NCI-H460 (cell line): ENCODE data around the gene VEGFA. TPM values are rescaled to one million over a fixed set of nuclear protein-coding genes. Genes with fewer than 3 reads are reported as not detected.
A peak's percentile ranks its signal among the peaks of the same experiment; 100 is the strongest.

Source experiments
- DNase-seq: peaks from one replicate; pipeline ENCODE4 v3.0.0-alpha.2; 2016; ENCODE audit warnings: low read depth; ENCODE audit errors: extremely low read depth
- total RNA-seq: library from RNA; depleted of rRNA; stranded (reverse); fragments of >200 nt; shearing (Covaris generic); gene quantifications from 2 replicates; pipeline ENCODE4 v1.2.3, GENCODE V29; 2014

The VEGFA gene
- total RNA-seq, 1 experiment from 2014 or later, result 85.5 TPM

DNA sequence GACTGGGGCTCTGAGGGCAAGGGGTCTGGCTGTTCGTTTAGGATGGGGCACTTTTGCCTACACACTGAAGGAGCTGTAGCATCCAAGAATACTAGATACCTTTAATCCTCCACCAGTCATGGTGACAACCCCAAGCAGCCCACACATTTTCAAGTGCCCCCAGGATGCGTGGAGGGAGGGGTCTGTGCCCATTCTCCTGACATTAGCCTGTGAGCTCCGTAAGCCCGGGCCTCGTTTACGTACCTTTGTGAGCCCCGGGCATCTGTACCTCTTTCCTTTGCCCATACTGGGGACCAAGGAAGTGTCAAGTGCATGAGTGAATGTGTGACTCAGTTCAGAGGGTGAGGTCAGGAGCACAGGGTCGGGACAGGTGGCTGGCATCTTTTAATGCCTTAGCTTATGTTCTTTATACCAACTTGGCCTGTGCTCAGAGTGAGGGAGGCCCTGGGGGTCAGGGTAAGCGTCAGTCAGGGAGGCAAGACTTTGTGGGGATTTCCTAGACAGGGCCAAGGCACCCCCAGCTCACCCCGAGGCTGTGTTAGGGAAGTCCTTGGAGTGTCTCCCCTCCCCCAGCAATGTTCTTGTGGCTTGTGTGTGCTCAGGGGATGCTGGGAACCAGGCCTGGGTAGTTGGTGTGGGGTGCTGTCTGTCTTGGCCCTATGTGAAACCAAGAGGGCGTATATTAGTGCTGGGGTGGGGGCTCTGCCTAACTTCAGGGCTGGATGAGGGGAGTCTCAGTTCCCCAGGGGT lies 12.9 kb downstream of the VEGFA start:
- DNase-seq, result no peak

DNA sequence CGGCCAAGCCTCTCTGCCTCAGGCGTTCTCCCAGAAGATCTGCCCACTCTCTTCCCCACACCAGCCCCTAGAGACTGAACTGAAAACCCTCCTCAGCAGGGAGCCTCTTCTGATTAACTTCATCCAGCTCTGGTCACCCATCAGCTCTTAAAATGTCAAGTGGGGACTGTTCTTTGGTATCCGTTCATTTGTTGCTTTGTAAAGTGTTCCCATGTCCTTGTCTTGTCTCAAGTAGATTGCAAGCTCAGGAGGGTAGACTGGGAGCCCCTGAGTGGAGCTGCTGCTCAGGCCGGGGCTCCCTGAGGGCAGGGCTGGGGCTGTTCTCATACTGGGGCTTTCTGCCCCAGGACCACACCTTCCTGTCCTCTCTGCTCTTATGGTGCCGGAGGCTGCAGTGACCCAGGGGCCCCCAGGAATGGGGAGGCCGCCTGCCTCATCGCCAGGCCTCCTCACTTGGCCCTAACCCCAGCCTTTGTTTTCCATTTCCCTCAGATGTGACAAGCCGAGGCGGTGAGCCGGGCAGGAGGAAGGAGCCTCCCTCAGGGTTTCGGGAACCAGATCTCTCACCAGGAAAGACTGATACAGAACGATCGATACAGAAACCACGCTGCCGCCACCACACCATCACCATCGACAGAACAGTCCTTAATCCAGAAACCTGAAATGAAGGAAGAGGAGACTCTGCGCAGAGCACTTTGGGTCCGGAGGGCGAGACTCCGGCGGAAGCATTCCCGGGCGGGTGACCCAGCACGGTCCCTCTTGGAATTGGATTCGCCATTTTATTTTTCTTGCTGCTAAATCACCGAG lies 14.2 kb downstream of the VEGFA start:
- no peak for DNase-seq

DNA sequence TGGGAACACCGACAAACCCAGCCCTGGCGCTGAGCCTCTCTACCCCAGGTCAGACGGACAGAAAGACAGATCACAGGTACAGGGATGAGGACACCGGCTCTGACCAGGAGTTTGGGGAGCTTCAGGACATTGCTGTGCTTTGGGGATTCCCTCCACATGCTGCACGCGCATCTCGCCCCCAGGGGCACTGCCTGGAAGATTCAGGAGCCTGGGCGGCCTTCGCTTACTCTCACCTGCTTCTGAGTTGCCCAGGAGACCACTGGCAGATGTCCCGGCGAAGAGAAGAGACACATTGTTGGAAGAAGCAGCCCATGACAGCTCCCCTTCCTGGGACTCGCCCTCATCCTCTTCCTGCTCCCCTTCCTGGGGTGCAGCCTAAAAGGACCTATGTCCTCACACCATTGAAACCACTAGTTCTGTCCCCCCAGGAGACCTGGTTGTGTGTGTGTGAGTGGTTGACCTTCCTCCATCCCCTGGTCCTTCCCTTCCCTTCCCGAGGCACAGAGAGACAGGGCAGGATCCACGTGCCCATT lies 15.3 kb downstream of the VEGFA start:
- DNase-seq, result no peak

DNA sequence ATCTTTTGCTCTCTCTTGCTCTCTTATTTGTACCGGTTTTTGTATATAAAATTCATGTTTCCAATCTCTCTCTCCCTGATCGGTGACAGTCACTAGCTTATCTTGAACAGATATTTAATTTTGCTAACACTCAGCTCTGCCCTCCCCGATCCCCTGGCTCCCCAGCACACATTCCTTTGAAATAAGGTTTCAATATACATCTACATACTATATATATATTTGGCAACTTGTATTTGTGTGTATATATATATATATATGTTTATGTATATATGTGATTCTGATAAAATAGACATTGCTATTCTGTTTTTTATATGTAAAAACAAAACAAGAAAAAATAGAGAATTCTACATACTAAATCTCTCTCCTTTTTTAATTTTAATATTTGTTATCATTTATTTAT lies 15.9 kb downstream of the VEGFA start:
- DNase-seq, result no peak

DNA sequence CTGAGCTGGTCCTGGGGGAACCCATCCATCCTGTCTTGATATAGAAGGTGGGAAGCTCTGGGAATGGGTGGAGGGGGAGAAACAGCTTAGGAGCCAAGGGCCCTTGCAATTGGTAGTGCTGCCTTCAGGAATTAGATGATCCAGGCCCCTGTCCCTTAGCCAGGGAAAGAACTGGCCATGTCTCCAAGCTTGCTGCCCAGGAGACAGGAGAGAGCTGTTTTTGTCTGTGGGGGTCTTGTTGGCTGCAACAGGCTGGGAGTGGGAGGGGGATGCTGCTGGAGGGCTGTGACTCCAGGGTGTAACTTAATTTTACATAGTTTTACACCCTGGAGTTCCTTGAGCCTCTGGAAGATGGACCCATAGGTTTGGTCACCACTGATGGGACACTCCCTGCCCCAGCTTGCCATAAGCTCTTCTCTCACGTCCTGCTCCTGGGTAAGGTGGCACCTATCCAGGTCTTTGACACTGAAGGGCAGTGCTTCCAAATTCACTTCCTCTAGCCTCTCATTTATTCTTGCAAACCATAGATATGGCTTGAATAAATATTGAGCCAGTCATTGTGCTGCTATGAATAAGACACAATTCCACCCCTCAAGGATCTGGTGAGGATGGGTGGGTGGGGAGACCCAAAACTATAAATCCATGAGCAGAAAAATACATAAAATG lies 16.8 kb downstream of the VEGFA start:
- DNase-seq, result no peak

DNA sequence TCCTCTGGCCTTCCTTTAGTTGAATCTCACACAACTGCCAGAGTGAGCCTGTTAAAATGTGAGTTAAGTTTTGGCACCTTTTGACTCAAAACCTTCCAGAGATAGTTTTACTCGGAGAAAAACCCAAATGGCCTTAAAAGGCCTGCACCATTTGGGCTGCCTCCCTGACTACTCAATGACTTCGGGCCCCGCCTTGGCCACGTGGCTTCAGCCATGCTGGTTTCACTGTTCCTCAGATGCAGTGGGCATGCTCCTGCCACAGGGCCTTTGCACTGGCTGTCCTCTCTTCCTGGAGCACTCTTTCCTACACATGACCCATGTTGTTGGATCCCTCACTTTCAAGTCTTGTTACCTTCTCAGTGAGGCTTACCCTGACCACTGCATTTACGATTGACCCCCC lies 18.3 kb downstream of the VEGFA start:
- no peak for DNase-seq

DNA sequence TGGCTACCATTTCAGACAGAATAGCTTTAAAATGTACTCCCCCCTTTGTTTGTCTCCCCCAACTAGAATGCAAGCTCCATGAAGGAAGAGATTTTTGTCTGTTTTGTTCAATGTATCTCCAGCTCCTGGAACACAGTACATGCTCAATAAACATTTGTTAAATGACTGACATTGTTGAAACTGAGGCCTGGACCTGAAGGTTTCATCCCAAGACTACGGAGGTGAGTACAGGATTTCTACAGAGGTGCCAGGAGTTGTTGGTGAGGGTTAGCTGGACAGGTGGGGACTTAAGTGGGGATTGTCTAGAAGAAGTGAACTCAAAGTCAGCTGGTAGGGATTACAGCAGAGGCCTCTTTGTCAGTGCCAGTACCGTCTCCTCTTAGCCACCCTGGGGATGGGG lies 19.4 kb downstream of the VEGFA start:
- no peak for DNase-seq

DNA sequence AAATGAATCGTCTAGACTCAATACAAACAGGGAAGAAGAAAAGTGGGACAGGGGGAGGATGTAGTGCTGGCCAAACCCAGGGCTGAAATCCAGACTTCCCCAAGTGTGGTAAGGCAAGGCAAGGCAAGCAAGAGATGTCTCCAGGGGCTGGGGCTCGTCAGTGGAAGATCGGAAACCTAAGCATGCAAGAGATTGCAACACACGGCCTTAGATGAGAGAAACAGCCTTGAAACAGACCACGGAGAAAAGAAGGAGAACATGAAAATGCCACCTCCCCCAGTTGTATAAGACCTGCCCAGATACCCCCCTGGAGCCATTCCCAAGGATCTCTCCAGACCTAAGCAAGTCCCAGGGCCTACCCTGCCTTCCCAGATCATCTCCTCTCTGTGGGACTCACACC lies 20.0 kb downstream of the VEGFA start:
- DNase-seq, result no peak

DNA sequence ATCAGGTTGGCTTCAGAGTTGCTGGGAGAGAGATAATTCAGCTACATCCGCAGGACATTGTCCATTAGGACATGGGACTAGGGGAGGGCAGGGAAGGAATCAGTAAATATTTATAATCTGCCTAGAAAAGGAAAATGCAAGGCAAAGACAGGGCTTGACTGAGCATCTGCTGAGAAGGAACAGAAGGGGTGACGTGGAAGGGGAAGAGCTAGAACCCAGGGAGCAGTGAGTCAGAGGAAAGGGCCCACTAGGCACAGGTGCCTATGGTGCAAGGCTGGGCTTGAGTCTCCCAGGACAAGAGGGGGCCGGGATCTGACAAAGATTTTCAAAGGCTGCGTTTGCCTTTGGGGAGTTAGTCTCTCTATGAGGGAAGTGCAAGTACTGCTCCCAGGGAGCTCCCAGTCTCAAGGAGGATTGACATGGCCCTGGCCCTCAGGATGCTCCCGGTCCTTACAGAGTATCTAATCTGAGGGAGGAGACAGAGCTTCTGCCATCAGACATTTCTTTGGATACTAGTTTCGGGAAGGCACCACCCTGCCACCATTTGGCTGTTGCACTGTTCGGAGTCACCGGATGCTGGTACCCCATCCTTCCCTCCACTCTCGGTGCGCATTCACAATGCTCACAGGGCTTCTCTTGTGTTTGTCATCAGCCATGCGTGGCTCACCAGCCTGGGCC lies 21.9 kb downstream of the VEGFA start:
- DNase-seq, result no peak

DNA sequence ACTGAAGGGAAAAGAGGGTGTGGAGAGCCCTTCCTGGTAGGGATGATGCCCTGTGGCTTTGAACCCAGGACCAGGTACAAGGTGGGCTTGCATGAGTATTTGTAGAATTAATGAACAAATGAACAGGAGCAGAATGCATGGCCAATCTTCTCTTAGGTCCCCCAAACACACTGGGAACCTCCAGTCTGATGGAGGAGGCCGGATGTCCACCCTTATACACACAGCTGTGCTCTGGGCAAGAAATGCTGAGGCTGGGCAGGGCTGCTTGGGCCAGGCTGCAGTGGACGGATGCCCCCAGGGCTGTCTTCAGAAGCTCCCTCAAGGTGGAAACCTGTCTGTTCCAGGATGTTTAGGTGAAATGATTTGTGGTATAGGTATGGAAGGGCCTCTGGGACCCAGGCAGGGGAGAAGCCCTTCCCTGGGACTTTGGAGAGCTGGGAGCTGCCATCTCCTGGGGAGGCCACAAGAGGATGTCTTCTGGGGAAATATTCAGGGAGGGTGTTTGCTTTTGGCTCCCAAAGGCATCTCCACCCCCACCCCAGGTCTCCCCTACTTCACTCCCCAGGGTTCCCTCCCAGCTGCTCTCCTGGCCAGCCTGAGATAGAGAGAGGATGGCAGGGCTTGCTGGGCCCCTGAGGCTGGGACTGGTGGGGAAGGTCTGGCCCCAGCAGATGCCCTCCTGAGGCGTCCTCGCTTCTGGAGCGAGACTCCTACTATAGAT lies 23.3 kb downstream of the VEGFA start:
- no peak for DNase-seq

DNA sequence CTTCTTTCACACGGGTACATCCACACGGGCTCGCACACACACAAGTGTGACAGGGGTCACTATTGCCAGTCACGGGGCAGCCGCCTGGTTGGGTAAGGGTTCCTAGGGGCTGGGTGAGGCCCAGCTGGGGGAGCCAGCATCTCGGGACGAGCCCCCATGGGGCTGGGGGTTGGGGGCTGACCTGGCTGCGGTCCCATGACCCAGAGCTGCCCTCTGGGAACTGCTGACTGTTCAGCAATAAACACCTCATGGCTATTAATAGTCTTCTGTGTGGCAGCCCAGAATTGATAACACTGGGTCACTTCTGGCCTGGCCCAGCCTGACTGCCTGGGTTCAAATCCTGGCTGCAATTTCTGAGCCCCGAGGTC lies 23.8 kb downstream of the VEGFA start:
- no peak for DNase-seq

DNA sequence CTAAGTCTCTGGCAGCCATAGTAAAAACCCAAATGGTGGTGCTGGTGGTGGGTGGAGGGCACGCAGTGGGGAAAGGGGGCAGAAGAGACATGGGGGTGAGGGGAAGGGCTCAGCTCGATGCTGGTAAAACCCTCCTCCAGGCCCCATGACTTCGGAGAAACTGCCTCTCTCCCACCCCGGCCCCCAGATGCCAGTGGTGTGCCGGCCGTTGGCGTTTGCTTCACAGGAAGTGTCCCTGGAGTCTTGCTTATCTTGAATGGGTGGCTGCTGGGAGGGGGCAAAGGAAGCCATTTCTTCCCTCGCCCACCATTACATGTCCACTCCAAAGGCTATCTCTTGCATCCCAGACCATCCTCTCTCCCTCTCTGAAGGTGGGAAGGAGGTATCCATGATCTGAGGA lies 25.4 kb downstream of the VEGFA start:
- no peak for DNase-seq

DNA sequence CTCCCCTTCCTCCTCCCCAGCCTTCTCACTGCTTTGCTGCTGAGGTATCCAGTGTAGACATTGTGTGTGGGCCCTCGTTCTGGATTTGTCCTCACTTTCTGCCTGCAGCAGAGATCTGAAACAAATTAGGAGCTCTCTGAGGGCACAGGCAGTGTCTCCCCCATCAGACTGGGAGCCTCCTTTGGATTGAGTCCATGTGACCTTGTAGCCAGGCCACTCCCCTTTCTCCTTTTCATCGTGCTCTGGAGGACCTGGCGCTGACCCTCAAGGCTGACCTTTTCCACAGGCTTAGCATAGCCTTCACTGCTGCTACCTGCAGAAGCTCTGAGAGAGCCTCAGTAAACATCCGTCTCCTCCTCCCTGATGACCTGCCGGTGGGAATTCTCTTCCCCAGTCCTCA lies 26.2 kb downstream of the VEGFA start:
- DNase-seq, result no peak

DNA sequence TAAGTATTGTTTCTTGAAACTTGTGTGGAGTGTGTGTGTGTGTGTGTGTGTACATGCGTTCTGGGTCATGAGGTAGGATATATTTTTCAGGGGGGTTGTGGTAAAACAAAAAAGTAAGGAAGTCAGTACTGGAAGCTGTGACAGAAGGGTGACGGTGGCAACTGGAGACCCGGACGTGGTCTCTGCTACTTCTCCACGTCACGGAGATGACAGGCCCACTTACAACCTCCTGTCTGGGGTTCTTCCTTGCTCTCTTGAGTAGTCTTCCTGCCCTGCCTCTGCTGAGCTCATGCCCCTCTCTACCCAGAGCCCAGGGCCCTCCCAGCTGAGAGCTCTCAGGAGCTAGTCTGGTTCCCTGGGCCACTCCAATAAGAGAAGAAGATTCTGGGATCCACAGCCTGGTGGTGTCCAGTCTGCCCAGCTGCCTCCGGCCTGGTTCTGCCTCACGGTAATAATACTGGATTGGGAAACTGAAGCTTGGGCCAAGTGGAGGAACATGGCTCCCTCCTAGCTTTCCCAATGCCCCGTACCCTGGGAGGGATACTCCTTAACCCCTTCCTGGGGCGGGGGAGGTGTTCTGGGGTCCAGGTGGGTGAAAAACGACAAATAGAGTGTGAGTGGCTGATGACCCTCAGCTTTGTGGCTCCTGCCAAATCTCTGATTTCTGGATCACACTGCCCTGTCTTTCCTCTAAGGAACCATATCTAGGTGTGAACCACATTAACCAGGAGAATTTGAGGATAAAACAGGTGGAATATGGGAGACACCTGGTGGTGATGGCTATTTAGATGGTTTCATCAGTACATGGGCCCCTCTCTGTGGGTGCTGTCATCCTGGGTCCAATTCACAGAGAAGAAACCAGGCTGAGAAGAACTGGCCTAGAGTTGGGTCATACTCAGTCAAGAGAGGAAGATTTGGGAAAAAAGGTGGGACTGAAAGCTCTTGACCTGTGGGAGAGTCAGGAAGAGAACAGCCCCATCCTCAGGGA lies 27.2 kb downstream of the VEGFA start:
- no peak for DNase-seq

DNA sequence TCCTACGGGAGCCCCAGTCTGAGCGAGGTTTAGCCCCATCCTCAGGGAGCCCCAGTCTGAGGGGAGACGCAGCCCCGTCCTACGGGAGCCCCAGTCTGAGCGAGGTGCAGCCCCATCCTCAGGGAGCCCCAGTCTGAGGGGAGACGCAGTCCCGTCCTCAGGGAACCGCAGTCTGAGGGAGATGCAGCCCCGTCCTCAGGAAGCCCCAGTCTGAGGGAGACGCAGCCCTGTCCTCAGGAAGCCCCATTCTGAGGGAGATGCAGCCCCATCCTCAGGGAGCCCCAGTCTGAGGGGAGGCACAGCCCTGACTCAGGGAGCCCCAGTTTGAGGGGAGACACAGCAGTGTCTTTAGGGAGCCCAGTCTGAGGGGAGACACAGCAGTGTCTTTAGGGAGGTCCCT lies 27.9 kb downstream of the VEGFA start:
- DNase-seq, result no peak

DNA sequence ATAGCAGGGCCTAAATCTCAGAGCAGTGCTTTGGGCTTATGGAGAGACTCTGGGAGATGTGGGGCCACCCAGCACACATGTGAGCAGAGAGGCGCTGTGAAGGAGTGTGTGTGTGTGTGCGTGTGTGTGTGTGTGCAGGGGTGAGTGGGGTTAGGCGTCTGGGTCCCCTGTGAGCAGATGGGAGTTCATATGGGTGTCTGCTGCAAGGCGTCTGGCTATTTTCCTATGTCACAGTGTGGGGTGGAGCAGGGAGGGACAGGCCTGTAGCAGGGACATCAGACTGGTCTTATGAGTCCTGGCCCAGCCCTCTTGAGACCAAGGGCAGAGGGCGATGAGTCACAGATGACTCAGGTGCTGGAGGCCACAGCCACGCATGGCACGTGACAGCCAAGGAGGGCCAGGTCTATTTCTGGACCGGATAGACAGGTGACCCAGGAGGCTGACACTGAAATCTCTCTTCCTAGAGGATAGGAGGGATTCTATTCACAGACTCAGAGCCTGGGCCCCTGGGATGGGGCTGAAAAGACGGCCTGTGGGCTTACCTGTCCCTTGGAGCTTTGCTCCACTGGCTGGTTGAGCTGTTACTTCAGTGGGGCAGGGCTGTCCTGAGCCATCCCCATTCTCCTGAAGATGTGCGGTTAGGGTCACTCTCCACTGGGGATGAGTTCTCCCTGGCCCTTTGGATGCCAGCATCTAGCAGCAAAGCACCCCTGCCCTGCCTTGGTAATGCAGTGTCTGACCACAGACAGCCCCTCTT lies 28.9 kb downstream of the VEGFA start:
- DNase-seq, result peak; percentile 58

DNA sequence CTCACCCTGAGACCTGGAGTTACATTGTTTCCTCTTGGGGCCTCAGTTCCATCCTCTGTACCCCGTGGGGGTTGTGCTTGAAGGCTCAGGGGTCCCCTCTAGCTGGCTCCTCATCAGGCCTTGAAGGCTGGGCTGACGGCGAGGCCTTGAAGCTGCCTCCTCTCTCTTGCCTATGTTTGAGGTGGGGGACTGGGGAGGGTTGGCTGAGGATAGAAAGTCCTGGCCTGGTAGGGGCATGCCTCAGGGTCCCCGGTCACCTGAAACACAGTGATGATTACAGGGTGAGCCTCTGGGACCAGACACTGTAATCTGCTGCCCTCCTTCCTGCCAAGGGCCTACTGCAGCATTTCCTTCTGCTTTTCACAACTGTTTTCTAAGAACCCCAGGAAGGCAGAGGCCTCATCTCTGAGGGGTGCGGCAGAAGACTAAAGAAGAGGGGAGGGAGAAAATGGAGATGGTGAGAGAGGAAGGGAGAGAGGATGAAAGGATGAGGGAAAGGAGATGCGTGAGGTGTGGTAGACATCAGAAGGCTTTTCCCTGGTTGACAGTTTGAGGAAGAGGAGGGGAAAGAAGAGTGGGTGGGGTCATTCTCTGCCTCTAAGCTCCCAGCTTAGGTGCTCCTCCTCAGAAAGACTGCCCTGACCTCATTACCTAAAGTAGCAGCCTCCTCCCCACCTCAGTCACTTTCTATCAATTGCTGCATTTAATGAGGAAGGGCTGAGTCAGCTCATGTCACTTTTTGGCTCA lies 29.7 kb downstream of the VEGFA start:
- no peak for DNase-seq

DNA sequence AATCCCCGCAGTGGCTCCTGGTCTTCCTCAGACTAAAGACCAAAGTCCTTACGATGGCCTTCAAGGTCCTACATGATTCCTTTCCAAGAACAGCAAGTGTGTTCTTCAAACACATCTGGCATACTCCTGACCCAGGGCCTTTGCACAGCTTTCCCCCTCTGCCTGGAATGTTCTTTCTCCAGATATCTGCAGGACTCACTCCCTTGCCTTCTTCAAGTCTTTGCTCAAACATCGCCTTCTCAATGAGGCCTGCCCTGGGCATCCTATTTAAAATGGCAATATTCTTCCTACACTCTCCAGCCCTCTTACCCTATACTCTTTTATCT lies 30.2 kb downstream of the VEGFA start:
- DNase-seq, result no peak
